K562 (cell line): Measurements from ENCODE around the gene CPVL. TPM values are rescaled to one million over a fixed set of nuclear protein-coding genes. Genes with fewer than 3 reads are reported as not detected.

ENCODE experiments used
- ATAC-seq: fragments of 200-7000 bp; cut with Tn5 transposase; 3 replicates; pipeline ENCODE4 v1.9.1; 2020; ENCODE audit warnings: moderate library complexity
- BruUV-seq: library from RNA; stranded (reverse); fragments of 400-500 nt; replicated peaks from 2 replicates; lab custom pipeline; 2021; lab: Mats Ljungman, UMichigan
- CTCF ChIA-PET: fragments of 300-600 bp; formaldehyde crosslinking; extraction: SDS; loops from one replicate; lab custom pipeline; 2021; ENCODE audit warnings: low intra/inter-chr PET ratio; lab: Yijun Ruan, JAX
- POLR2A ChIA-PET: fragments of 300-600, 350-650 bp; sonication (Branson Sonifier 250); formaldehyde crosslinking; extraction: SDS; loops from one replicate; lab custom pipeline; 2021; ENCODE audit warnings: antibody characterized with exemption, inconsistent platforms; lab: Yijun Ruan, JAX
- DNase-seq, 4 experiments: peaks; one replicate each; pipeline versions ENCODE4 v3.0.0 to v3.0.0-alpha.2; 2011 to 2018; ENCODE audit warnings: low spot score in 3 of 4, mixed read lengths in 3 of 4; ENCODE audit errors: extremely low read depth in 1 of 4
- FAIRE-seq: peaks from 2 replicates; lab custom pipeline; 2011; peaks lifted over from hg19 to GRCh38; lab: Jason Lieb, UNC
- H2AFZ ChIP-seq: 2 replicates; pipeline ENCODE4 v1.6.0; 2011; ENCODE audit warnings: low read depth, low read length, control low read depth, inconsistent platforms
- H3K27ac ChIP-seq: fragments of 200-600 bp; 3 replicates; pipeline ENCODE4 v1.8.0; 2011; ENCODE audit warnings: low read depth, mild to moderate bottlenecking, control low read depth, inconsistent platforms, low read length, moderate library complexity, mixed read lengths; ENCODE audit errors: extremely low read depth
- H3K27me3 ChIP-seq, 2 experiments: fragments of 300-600 bp in 1 of 2; 2 replicates in 1 of 2; 3 replicates in 1 of 2; pipeline versions ENCODE4 v1.6.0 to v1.8.0; 2011; ENCODE audit warnings: inconsistent platforms in 2 of 2, low read length in 2 of 2, mild to moderate bottlenecking in 1 of 2, mixed read lengths in 1 of 2, moderate library complexity in 1 of 2; ENCODE audit not compliant: control insufficient read depth in 2 of 2, insufficient read depth in 2 of 2
- H3K36me3 ChIP-seq: fragments of 300-600 bp; 3 replicates; pipeline ENCODE4 v1.8.0; 2011; ENCODE audit warnings: mild to moderate bottlenecking, low read length, inconsistent platforms; ENCODE audit not compliant: control insufficient read depth, insufficient read depth
- H3K4me1 ChIP-seq, 2 experiments: fragments of 200-600 bp in 1 of 2; replicated peaks in 1 of 2; 2 replicates in 1 of 2; 3 replicates in 1 of 2; pipeline versions ENCODE4 v1.5.1 to v1.8.0; 2011; ENCODE audit warnings: inconsistent platforms in 2 of 2, low read length in 2 of 2, mild to moderate bottlenecking in 1 of 2, mixed read lengths in 1 of 2, moderate library complexity in 1 of 2; ENCODE audit not compliant: control insufficient read depth in 2 of 2, insufficient read depth in 2 of 2
- H3K4me2 ChIP-seq: 2 replicates; pipeline ENCODE4 v1.6.1; 2011; ENCODE audit warnings: low read length, control low read depth, inconsistent platforms, mixed read lengths; ENCODE audit not compliant: insufficient read depth
- H3K4me3 ChIP-seq: fragments of 200-600 bp; sonication (generic), shearing (Covaris generic); 2 replicates; pipeline ENCODE4 v1.5.1; 2016; ENCODE audit warnings: control low read depth, inconsistent platforms
- H3K79me2 ChIP-seq: fragments of 200-600 bp; 3 replicates; pipeline ENCODE4 v1.8.0; 2011; ENCODE audit warnings: low read length, inconsistent platforms; ENCODE audit not compliant: control insufficient read depth, insufficient read depth
- H3K9ac ChIP-seq, 2 experiments: 2 replicates each; pipeline versions ENCODE4 v1.6.0 to v1.6.1; 2011; ENCODE audit warnings: low read depth in 2 of 2, low read length in 2 of 2, control low read depth in 1 of 2, inconsistent platforms in 1 of 2, mild to moderate bottlenecking in 1 of 2, mixed read lengths in 1 of 2; ENCODE audit not compliant: insufficient read depth in 1 of 2
- H3K9me1 ChIP-seq: one replicate; pipeline ENCODE4 v1.6.0; 2011; ENCODE audit warnings: inconsistent platforms, mild to moderate bottlenecking, low read length, moderate library complexity; ENCODE audit not compliant: control insufficient read depth, insufficient read depth
- H3K9me3 ChIP-seq: replicated peaks from 2 replicates; pipeline ENCODE4 v1.5.1; 2011; ENCODE audit warnings: low read depth, low read length, inconsistent platforms; ENCODE audit not compliant: control insufficient read depth, insufficient read depth
- H4K20me1 ChIP-seq: replicated peaks from 2 replicates; pipeline ENCODE4 v1.6.1; 2011; ENCODE audit warnings: low read length, inconsistent platforms, mixed read lengths; ENCODE audit not compliant: control insufficient read depth, insufficient read depth
- ADNP ChIP-seq: fragments of 200-800 bp; sonication (Bioruptor generic); IDR thresholded peaks from 2 replicates; pipeline ENCODE4 v1.6.1; 2016; ENCODE audit warnings: missing genetic modification characterization, missing compliant biosample characterization
- ELF2 ChIP-seq: fragments of 250-450 bp; sonication (Bioruptor Pico); IDR thresholded peaks from 2 replicates; pipeline ENCODE4 v1.5.0; 2021; ENCODE audit warnings: mild to moderate bottlenecking
- NELFE ChIP-seq: IDR thresholded peaks from 2 replicates; pipeline ENCODE4 v1.6.1; 2011; ENCODE audit warnings: mild to moderate bottlenecking; ENCODE audit not compliant: insufficient read depth, insufficient read length
- RAD21 ChIP-seq, 2 experiments: fragments of 250-450 bp in 1 of 2; fragments of 450-650 bp in 1 of 2; sonication (Bioruptor Pico) in 1 of 2; formaldehyde crosslinking in 1 of 2; IDR thresholded peaks in 1 of 2; conservative IDR thresholded peaks in 1 of 2; 2 replicates each; pipeline versions ENCODE4 v1.4.0 to v1.8.0; 2020 to 2022; ENCODE audit warnings: mild to moderate bottlenecking in 2 of 2, moderate library complexity in 1 of 2
- REST ChIP-seq, 2 experiments: fragments of 450-650 bp; formaldehyde crosslinking in 1 of 2; IDR thresholded peaks; 2 replicates each; pipeline versions ENCODE4 v1.4.0 to v1.6.1; 2014 to 2020; ENCODE audit warnings: mild to moderate bottlenecking in 2 of 2, borderline replicate concordance in 1 of 2, low read depth in 1 of 2
- SETDB1 ChIP-seq: IDR thresholded peaks from one replicate; pipeline ENCODE4 v1.6.1; 2012; ENCODE audit warnings: low read length, control low read depth, inconsistent platforms
- TRIM25 ChIP-seq: fragments of 450-650 bp; IDR thresholded peaks from 2 replicates; pipeline ENCODE4 v1.7.0; 2016; ENCODE audit warnings: borderline replicate concordance
- ZNF655 ChIP-seq: fragments of 250-450 bp; sonication (Bioruptor Pico); IDR thresholded peaks from 2 replicates; pipeline ENCODE4 v1.5.0; 2021
- WGBS: fragments of 100-300 bp; shearing (Covaris generic); methylation state at CpG from one replicate; pipeline ENCODE4 v1.1.6; 2016; ENCODE audit warnings: low coverage, mixed read lengths; ENCODE audit not compliant: insufficient coverage; ENCODE audit errors: missing lambda C conversion rate; 5-methylcytosine and 5-hydroxymethylcytosine counted together
- in situ Hi-C: fragments of 300-500 bp; cut with MboI; formaldehyde crosslinking; loops from 4 replicates; pipeline ENCODE4 v1.15.0; 2018; ENCODE audit warnings: inconsistent platforms, mixed read lengths
- intact Hi-C: fragments of 100-400 bp; cut with micrococcal nuclease; formaldehyde crosslinking; loops from 2 replicates; pipeline ENCODE4 v1.14.2; 2022
- polyA plus RNA-seq, 8 experiments: library from polyadenylated mRNA; depleted of rRNA in 4 of 8; stranded (reverse) in 5 of 8; unstranded in 3 of 8; fragments of >200 nt; fragmentation: Nextera tagmentation in 2 of 8; fragmentation: Illumina TruSeq in 1 of 8; extraction: Ambion mirVana in 2 of 8; extraction: Trizol in 1 of 8; gene quantifications; 2 replicates each; pipeline versions ENCODE4 v1.2.1 to v1.2.3, GENCODE V29; 2011 to 2014; ENCODE audit warnings: inconsistent platforms in 1 of 8, missing spikeins in 1 of 8
- total RNA-seq, 7 experiments: library from RNA; depleted of rRNA in 6 of 7; stranded (reverse); fragments of >200 nt in 6 of 7; fragmentation: Illumina TruSeq in 2 of 7; extraction: Trizol in 2 of 7; gene quantifications; 2 replicates each; pipeline versions ENCODE4 v1.2.1 to v1.2.3, GENCODE V29; 2011 to 2021; ENCODE audit warnings: low replicate concordance in 1 of 7

Gene CPVL
- total and polyA plus RNA-seq, 9 of the 15 experiments (the other 6 are each of a cell fraction or from before 2014, with no cell fraction given), result 0.89 to 2.4 (median 1.5) TPM

GRCh38 chr7:29105752-29106668 is 40.3 kb downstream of the CPVL start:
- Histone ChIP-seq H3K4me3 (no peak overlapping the region), H3K4me2 (no peak overlapping the region), H3K27me3 (no peaks in the 10 kb centered on the region), H3K9me1 (no peaks in the 10 kb centered on the region), H3K9me3 (no peaks in the 10 kb centered on the region), H3K79me2 (no peaks in the 10 kb centered on the region), H4K20me1 (no peaks in the 10 kb centered on the region; the same call in 1 of the 2 replicates), H2AFZ (no peak overlapping the region), H3K36me3 (no peaks in the 10 kb centered on the region), H3K27ac (no peak overlapping the region), H3K9ac (no peak overlapping the region), H3K4me1 (no peaks in the 10 kb centered on the region)
- ChIA-PET CTCF (interaction anchor here (0.6 to 1.7 kb wide), 5 partner anchors 179 to 303 kb away, joined by 3 to 11 read pairs (median 3); no protein-coding TSS in a partner anchor), POLR2A (interaction anchor here (0.6 to 0.7 kb wide), 3 partner anchors 21 to 1780 kb away, joined by 3 to 4 read pairs (median 3); no protein-coding TSS in a partner anchor)
- DNase-seq (peak in 1 of 4 experiments; percentile 46), FAIRE-seq (peak; percentile 83), ATAC-seq (peak; percentile 84)
- no TSS peak for BruUV-seq
- in situ Hi-C loops (loop anchor here (10.0 kb wide), 1 partner anchor 299 kb away; no protein-coding TSS in a partner anchor), intact Hi-C loops (loop anchor here (1.0 kb wide), 2 partner anchors 179 to 184 kb away; no protein-coding TSS in a partner anchor)
- WGBS, result 10% methylated on average over 4 of the region's 4 CpGs
- TF ChIP-seq SETDB1, result no peak
- peak; percentile 21; the same call in 1 of the 2 replicates for TF ChIP-seq REST (IDR thresholded peaks at IDR 0.05; ENCODE audit: borderline replicate concordance)
- TF ChIP-seq REST (CRISPR knock-in tag; IDR thresholded peaks at IDR 0.05; ENCODE audit: low read depth), result no peak
- TF ChIP-seq ELF2 (CRISPR knock-in tag), result no peak
- no peak for TF ChIP-seq ADNP (tag)
- TF ChIP-seq RAD21 (CRISPR knock-in tag; conservative IDR thresholded peaks at IDR 0.05 in 1 of 2, IDR thresholded peaks at IDR 0.05 in 1 of 2), result peak; percentile 51 to 66
- TF ChIP-seq NELFE, result no peak
- TF ChIP-seq TRIM25, result no peak
- TF ChIP-seq ZNF655 (CRISPR knock-in tag), result no peak
